Esophagus muscularis mucosa (tissue), 4 donors: ENCODE measurements around the gene N4BP2L1.
"Not testable (repeated sequence)": the region's sequence is repeated elsewhere in the genome, so short reads cannot be mapped to it uniquely, and the experiment has no call there.

ENCODE experiments used
- EP300 ChIP-seq: sonication (generic); formaldehyde crosslinking; IDR thresholded peaks from one replicate; pipeline ENCODE4 v1.6.1; 2017; ENCODE audit warnings: antibody characterized with exemption
- POLR2A ChIP-seq: fragments of 450-650 bp; IDR thresholded peaks from one replicate; pipeline ENCODE4 v1.6.1; 2017; ENCODE audit warnings: antibody characterized with exemption, moderate library complexity, mild to moderate bottlenecking, low read depth
- POLR2AphosphoS5 ChIP-seq, 2 donors: sonication (generic); formaldehyde crosslinking; IDR thresholded peaks; one replicate each; pipeline ENCODE4 v1.6.1; 2017; ENCODE audit warnings: antibody characterized with exemption in 2 of 2
- TF ChIP-seq, protein P1 (sequence below), 3 experiments: fragments of 200-600 bp in 2 of 3; fragments of 450-650 bp in 1 of 3; sonication (generic) in 2 of 3; IDR thresholded peaks; one replicate each; pipeline ENCODE4 v1.5.1; 2017 to 2019; ENCODE audit warnings: antibody characterized with exemption in 3 of 3, mild to moderate bottlenecking in 2 of 3, moderate library complexity in 1 of 3

DNA sequence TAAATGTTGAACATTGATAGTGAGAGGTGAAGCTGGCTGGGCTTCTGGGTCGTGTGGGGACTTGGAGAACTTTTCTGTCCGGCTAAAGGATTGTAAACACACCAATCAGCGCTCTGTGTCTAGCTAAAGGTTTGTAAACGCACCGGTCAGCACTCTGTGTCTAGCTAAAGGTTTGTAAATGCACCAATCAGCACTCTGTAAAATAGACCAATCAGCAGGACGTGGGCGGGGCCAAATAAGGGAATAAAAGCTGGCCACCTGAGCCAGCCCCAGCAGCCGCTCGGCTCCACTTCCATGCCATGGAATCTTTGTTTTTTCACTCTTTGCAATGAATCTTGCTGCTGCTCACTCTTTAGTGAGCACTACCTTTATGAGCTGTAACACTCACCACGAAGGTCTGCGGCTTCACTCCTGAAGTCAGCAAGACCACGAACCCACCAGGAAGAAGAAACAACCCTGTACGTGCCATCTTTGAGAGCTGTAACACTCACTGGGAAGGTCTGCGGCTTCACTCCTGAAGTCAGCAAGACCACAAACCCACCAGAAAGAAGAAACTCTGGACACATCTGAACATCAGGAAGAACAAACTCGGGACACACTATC lies 77.0 kb downstream of the N4BP2L1 start:
- not testable (repeated sequence) for TF ChIP-seq POLR2A; POLR2AphosphoS5 (IDR thresholded peaks at IDR 0.05); EP300
- TF ChIP-seq, protein P1, sequence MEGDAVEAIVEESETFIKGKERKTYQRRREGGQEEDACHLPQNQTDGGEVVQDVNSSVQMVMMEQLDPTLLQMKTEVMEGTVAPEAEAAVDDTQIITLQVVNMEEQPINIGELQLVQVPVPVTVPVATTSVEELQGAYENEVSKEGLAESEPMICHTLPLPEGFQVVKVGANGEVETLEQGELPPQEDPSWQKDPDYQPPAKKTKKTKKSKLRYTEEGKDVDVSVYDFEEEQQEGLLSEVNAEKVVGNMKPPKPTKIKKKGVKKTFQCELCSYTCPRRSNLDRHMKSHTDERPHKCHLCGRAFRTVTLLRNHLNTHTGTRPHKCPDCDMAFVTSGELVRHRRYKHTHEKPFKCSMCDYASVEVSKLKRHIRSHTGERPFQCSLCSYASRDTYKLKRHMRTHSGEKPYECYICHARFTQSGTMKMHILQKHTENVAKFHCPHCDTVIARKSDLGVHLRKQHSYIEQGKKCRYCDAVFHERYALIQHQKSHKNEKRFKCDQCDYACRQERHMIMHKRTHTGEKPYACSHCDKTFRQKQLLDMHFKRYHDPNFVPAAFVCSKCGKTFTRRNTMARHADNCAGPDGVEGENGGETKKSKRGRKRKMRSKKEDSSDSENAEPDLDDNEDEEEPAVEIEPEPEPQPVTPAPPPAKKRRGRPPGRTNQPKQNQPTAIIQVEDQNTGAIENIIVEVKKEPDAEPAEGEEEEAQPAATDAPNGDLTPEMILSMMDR (IDR thresholded peaks at IDR 0.05), result not testable (repeated sequence)
